Prostate gland (tissue), 2 donors: ENCODE results near the gene ANKRD44. TPM values are rescaled to one million over a fixed set of nuclear protein-coding genes. Genes with fewer than 3 reads are reported as not detected.
"Not testable (repeated sequence)": the region's sequence is repeated elsewhere in the genome, so short reads cannot be mapped to it uniquely, and the experiment has no call there.

Source experiments
- DNase-seq: peaks from one replicate; pipeline ENCODE4 v3.0.0-alpha.2; 2019; ENCODE audit warnings: low spot score
- H3K27ac ChIP-seq, 2 donors: fragments of 200-600 bp; sonication (generic); 2 replicates each; pipeline ENCODE4 v1.5.1; 2017 to 2019
- H3K27me3 ChIP-seq: fragments of 200-600 bp; sonication (generic); replicated peaks from 2 replicates; pipeline ENCODE4 v1.5.1; 2019; ENCODE audit not compliant: insufficient read depth
- H3K36me3 ChIP-seq, 2 donors: fragments of 200-600 bp; sonication (generic); 1 replicate in 1 of 2; 2 replicates in 1 of 2; pipeline versions ENCODE4 v1.5.1 to v1.8.1; 2017 to 2019
- H3K4me1 ChIP-seq: fragments of 200-600 bp; sonication (generic); replicated peaks from 2 replicates; pipeline ENCODE4 v1.5.1; 2019
- H3K4me3 ChIP-seq, 2 donors: fragments of 200-600 bp; sonication (generic); 2 replicates each; pipeline ENCODE4 v1.5.1; 2017 to 2019
- H3K9me3 ChIP-seq: fragments of 200-600 bp; sonication (generic); 2 replicates; pipeline ENCODE4 v1.5.1; 2017
- POLR2A ChIP-seq: fragments of 450-650 bp; IDR thresholded peaks from one replicate; pipeline ENCODE4 v1.6.1; 2016; ENCODE audit warnings: antibody characterized with exemption, mild to moderate bottlenecking
- POLR2AphosphoS5 ChIP-seq: sonication (generic); formaldehyde crosslinking; IDR thresholded peaks from one replicate; pipeline ENCODE4 v1.6.1; 2017; ENCODE audit warnings: antibody characterized with exemption
- WGBS: methylation state at CpG from one replicate; pipeline ENCODE4 v1.1.5; 2018; 5-methylcytosine and 5-hydroxymethylcytosine counted together
- intact Hi-C: fragments of 100-400 bp; cut with DNase I; formaldehyde crosslinking; loops from one replicate; pipeline ENCODE4 v1.14.2; 2022
- total RNA-seq, 2 donors: library from RNA; depleted of rRNA; stranded (reverse); fragments of >200 nt; gene quantifications; one replicate each; pipeline ENCODE4 v1.1.0, GENCODE V29; 2016
- TF ChIP-seq, protein P1 (sequence below), 4 experiments: fragments of 200-600 bp in 2 of 4; fragments of 450-650 bp in 2 of 4; sonication (generic) in 2 of 4; IDR thresholded peaks; 1 replicate in 3 of 4; 2 replicates in 1 of 4; pipeline ENCODE4 v1.5.1; 2016 to 2019; ENCODE audit warnings: antibody characterized with exemption in 4 of 4, mild to moderate bottlenecking in 2 of 4, moderate library complexity in 2 of 4

ANKRD44 gene
- total RNA-seq, 2 donors from 2014 or later: 6.0 to 11.2 TPM

DNA sequence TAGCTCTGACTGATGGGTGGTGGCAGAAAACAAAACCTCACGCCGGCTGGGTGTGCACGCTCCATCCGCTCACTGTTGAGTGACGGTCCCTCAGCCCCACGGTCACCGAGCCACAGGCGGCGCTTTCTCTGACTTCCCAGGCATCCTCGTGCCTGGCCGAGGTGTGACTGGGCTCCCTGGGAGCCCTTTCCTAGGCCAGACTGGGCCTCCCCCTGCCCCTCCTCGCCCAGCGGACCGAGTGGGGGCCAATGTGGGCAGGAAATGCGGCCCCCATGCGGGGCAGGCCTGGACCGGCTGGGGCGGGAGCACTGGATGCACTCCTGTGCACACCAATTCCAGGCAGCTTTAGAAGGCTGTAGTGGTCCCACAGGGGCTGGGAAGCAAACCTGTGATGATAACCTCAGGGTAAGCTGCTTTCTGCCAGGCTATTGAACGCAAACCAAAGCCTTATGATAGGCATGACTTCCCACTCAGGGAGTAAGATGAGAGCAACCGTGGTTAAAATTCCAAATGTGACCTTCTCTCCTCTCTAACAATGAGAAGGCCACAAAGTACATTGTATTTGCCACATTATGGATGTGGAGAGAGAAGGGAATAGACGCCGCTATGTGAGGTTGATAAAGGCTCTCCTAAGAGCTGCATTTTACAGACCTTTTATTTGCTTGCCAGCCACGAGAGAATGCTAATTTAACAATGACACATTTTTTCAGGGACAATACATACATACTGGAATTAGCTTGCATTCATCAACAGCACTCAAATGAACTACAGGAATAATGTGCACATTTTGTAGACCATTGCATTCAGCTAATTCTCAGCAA, 300.2 kb downstream of the ANKRD44 start:
- Histone ChIP-seq H3K27me3 (no peaks in the 10 kb centered on the region), H3K4me3 (no peak overlapping the region), H3K36me3 (no peaks in the 10 kb centered on the region), H3K9me3 (no peaks in the 10 kb centered on the region), H3K4me1 (no peaks in the 10 kb centered on the region), H3K27ac (no peak overlapping the region)
- intact Hi-C loops: loop anchor here (5.0 to 10.0 kb wide), 2 partner anchors 174 to 302 kb away; partner anchors contain the start of gene ANKRD44
- DNase-seq: no peak
- no peak for TF ChIP-seq POLR2AphosphoS5
- TF ChIP-seq POLR2A: no peak
- TF ChIP-seq, protein P1, sequence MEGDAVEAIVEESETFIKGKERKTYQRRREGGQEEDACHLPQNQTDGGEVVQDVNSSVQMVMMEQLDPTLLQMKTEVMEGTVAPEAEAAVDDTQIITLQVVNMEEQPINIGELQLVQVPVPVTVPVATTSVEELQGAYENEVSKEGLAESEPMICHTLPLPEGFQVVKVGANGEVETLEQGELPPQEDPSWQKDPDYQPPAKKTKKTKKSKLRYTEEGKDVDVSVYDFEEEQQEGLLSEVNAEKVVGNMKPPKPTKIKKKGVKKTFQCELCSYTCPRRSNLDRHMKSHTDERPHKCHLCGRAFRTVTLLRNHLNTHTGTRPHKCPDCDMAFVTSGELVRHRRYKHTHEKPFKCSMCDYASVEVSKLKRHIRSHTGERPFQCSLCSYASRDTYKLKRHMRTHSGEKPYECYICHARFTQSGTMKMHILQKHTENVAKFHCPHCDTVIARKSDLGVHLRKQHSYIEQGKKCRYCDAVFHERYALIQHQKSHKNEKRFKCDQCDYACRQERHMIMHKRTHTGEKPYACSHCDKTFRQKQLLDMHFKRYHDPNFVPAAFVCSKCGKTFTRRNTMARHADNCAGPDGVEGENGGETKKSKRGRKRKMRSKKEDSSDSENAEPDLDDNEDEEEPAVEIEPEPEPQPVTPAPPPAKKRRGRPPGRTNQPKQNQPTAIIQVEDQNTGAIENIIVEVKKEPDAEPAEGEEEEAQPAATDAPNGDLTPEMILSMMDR (IDR thresholded peaks at IDR 0.05): no peak
- 83% methylated on average over 23 of the region's 23 CpGs for WGBS

DNA sequence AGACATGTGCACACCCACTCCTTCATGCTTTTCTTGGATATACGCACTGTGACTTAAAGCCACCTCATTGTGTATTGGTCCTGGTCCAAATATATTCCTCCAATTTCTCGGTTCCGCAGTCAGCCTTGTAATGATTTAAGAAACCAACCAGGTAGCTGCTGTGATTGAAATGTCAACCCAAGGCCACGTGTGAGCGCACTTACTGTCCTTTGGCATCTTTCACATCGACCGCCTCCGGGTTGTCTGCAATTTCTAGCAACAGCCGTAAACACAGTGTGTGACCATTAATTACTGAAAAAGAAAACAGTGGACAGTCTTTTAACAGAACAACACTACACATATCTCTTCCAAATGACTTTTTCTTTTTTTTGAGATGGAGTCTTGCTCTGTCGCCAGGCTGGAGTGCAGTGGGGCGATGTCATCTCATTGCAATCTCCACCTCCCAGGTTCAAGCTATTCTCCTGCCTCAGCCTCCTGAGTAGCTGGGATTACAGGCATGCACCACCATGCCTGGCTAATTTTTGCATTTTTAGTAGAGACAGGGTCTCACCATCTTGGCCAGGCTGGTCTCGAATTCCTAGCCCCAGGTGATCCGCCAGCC, 301.7 kb downstream of the ANKRD44 start:
- intact Hi-C loops, H3K27me3 ChIP-seq, H3K36me3 ChIP-seq, DNase-seq, H3K9me3 ChIP-seq, H3K4me3 ChIP-seq, H3K27ac ChIP-seq, H3K4me1 ChIP-seq: not testable (repeated sequence)
- 91% methylated on average over 13 of the region's 13 CpGs for WGBS

DNA sequence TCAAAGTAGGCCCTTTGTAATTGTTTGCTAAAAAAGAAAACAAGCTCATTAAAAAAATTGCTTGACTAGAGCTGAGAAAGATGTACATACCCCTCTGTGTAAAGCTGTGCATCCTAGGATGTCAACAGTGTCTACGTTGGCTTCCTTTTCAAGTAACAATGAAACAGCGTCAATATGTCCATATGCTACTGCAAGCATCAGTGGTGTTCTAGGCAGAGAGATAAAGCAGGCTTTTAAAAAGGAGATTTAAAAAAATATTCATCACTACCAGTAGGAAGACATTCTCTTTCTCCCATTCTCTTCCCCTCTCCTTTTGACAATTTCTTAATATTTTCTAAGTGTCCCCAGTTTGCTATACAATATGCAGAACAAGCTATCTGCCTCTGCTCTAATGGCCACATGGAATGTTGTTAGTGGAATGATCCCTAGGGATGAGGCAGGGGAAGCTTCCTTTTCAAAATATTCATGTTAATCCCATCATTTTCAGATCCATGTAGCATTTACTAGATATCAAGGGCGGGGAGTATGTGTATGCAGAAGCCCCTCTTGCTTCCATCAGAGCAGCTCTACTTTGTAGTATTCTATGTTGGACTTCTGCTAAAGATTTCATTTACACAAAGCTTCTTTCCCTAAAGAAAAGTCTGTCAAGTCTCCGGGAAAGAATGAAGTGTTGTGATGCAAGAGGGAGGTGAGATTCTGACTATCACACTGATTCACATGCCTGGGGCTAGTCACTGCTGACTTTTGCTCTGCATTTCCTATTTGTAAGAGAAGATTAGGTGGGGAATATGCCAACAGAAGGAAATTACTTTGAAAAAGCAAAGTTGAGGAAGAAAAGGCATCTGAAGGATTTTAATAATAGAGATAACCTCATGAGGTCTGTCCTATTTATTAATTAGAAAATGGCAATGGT, 302.6 kb downstream of the ANKRD44 start:
- Histone ChIP-seq H3K4me1 (no peaks in the 10 kb centered on the region), H3K27ac (no peak overlapping the region), H3K9me3 (no peaks in the 10 kb centered on the region), H3K36me3 (no peaks in the 10 kb centered on the region), H3K4me3 (no peak overlapping the region), H3K27me3 (no peaks in the 10 kb centered on the region)
- DNase-seq: no peak
- TF ChIP-seq, protein P1 (IDR thresholded peaks at IDR 0.05): no peak
- TF ChIP-seq POLR2AphosphoS5: no peak
- TF ChIP-seq POLR2A: no peak
- 71% methylated on average over 4 of the region's 4 CpGs for WGBS
- intact Hi-C loops: no loop called here

DNA sequence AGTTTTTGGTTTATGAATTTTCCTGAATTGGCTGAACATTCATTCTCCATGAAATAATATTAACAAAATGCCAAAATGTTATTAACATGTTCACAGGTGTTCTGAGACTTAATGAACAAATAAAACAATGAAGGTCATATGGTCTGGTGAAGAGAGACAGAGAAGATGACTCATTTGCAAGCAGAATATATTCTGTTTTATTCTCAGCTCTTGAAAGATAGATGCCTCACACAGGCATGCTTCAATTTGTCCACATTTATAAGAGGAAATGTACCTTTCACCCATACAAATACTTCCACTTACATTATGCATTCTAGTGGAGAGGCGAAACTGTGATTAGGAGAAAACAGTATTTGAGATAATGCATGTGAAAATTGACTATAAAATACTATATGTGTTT, 308.7 kb downstream of the ANKRD44 start:
- no peak overlapping the region for H3K4me3 ChIP-seq
- H3K27me3 ChIP-seq: no peaks in the 10 kb centered on the region
- H3K36me3 ChIP-seq: no peaks in the 10 kb centered on the region
- WGBS: 89% methylated on average over 1 of the region's 1 CpG
- H3K27ac ChIP-seq: no peak overlapping the region
- no peaks in the 10 kb centered on the region for H3K4me1 ChIP-seq
- H3K9me3 ChIP-seq: no peaks in the 10 kb centered on the region
- intact Hi-C loops: no loop called here
- TF ChIP-seq POLR2A (no peak), POLR2AphosphoS5 (no peak)
- TF ChIP-seq, protein P1 (IDR thresholded peaks at IDR 0.05): no peak
- DNase-seq: no peak

DNA sequence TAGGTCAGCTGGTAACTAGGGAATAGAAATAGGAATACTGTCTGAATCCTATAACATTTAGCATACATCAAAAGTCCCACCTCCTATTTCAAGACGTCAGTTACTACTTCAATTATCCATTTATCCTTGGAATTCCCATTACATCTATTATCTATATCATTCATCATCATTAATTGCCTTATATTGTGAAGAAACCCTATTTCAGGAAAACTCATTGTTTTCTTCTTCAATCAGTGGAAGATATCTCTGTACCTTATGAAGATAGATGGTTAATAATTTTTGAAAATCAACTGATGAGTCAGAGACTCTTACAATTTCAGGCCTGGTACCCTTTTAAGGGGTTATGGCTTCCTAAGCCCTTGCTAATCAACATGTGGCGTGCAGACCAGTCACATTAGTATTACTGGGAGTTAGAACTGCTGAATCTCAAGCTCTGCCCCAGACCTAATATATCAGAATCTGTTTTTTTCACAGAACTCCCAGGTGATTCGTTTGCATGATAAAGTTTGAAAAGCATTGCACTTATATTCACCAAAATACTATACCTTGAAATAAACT, 314.7 kb downstream of the ANKRD44 start:
- DNase-seq: no peak
- Histone ChIP-seq H3K4me1 (no peaks in the 10 kb centered on the region), H3K4me3 (no peak overlapping the region), H3K27me3 (no peaks in the 10 kb centered on the region), H3K9me3 (no peaks in the 10 kb centered on the region), H3K36me3 (no peaks in the 10 kb centered on the region), H3K27ac (no peak overlapping the region)
- TF ChIP-seq POLR2A (no peak), POLR2AphosphoS5 (no peak)
- TF ChIP-seq, protein P1 (IDR thresholded peaks at IDR 0.05): no peak
- intact Hi-C loops: no loop called here
- 95% methylated on average over 3 of the region's 3 CpGs for WGBS
